ENCODE results near the gene PLEKHG4. TPM values are rescaled to one million over a fixed set of nuclear protein-coding genes. Genes with fewer than 3 reads are reported as not detected.
A peak's percentile ranks its signal among the peaks of the same experiment; 100 is the strongest.

PLEKHG4 gene
- total RNA-seq, 1 donor from 2014 or later, result 20.9 TPM

DNA sequence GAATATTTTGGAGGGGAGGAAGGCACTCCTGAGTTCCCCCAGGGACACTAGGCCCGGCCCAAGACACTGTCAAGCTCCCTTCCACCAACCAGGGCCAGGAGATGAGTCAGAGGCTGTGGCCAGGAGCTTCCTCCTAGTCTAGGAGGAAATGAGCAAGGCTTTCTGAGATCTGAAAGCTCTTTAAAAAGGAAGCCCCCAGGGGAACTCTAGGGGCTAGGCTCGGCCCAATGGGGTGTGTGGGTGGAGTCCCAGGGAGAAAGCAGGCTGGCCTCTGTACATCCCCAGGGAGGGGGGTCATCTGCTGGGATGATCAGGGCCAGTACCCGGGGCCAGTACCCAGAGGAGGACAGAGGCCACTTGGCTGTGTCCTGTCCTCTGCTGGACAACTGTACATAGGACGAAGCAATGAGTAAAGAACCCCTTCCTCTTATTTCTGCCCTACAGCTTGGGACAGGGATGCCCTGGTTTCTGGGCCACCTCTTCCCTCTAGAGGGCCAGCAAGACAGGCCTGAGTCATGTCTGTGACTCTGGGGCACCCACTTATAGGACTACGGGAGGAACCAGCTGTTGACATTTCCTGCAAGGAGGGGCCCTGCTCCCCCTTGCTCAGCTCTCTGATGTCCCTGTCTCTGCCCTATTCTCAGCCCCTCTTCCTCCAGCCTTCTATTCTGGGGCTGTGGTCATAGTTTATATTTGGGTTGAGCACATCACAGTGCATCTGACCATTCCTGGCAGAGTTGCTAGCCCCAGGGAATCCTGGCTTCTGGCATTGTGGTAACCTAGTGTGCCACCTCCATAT lies 34.7 kb upstream of the PLEKHG4 start:
- DNase-seq (ENCODE audit: low spot score), result peak; percentile 68

DNA sequence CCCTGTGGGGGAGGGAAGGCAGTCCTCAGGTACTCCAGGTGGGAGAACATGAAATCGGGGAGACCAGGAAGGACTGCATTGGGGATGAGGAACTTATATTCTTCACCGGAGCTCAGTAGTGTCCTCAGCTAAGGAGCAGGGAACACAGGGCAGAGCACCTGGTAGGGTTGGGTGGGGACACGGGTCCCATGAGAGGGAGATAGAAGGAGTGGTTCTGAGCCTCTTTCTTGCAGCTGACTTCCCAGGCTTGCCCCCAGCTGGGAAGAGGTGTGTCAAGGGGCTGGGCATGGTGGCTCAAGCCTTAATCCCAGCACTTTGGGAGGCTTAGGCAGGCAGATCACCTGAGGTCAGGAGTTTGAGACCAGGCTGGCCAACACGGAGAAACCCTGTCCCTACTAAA lies 34.1 kb upstream of the PLEKHG4 start:
- DNase-seq (ENCODE audit: low spot score), result no peak

DNA sequence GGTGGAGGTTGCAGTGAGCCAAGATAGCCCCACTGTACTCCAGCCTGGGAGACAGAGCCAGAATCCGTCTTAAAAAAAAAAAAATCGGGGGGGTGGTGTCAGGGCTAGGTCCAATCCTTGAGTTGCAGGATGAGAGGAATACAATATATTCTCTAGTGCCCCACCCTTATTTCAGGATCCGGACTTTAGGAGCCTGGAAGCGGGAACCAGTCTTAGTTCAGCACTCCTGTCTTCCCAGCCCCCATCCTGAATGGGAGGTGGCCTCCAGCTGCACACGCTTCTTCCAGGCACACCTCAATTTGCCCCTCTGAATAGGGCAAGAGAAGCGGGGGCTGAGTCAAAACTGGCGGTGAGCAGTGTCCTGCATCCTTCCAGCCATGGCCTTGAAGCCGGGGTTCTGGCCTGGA lies 33.7 kb upstream of the PLEKHG4 start:
- DNase-seq (ENCODE audit: low spot score), result no peak

DNA sequence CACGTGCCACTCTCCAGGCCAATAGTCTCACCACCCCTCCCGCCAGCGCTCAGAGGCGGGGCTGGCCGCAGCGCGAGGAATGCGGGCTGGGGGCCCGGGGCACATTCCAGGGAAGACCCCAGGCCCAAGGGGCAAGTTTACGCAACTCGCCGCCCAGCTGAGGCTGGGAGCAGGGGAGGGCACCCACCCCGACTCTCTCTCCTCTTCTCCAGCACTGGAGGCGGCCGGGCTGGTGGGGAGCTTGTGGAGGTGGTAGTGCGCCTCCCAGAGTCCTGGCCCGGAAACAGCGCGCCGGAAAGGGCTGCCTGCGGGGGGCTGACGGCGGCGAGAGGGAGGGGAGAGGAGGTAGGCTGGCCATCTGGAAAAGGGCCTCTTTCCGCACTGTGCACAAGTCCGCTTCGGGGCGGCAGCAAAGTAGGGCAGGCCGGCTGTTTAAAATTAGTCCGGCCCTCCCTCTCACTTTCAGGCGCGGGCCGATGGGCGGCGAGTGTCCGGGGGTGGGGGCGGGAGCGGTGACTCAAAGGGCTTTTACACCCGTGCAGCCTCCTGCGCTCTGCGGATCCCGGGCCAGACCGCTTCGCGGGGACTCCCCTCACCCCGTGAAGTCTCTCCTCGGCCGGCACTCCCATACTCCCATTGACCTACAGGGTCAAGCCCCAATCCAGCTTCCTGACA lies 33.1 kb upstream of the PLEKHG4 start:
- peak; percentile 82 for DNase-seq (ENCODE audit: low spot score)

DNA sequence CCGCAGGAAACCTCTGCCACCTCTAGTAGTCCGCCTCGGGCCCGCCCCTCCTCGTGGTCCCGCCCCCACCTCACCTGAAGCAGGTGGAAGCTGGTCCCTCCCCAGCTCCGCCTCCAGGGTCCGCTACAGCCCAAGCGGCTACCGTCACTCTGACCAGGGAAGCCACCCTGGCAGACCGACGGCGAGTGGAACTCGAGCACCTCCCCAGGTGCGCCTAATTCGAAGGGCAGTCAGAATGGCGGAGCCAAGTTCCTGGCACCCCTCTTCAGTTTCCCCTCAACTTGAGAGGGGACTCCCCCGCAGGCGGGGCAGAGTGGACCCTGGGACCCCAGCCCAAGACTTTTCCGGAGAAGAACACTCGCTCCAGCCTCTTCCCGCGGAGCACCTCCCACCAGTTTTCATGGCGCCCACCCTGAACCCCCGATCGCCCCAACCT lies 32.6 kb upstream of the PLEKHG4 start:
- DNase-seq (ENCODE audit: low spot score), result no peak

DNA sequence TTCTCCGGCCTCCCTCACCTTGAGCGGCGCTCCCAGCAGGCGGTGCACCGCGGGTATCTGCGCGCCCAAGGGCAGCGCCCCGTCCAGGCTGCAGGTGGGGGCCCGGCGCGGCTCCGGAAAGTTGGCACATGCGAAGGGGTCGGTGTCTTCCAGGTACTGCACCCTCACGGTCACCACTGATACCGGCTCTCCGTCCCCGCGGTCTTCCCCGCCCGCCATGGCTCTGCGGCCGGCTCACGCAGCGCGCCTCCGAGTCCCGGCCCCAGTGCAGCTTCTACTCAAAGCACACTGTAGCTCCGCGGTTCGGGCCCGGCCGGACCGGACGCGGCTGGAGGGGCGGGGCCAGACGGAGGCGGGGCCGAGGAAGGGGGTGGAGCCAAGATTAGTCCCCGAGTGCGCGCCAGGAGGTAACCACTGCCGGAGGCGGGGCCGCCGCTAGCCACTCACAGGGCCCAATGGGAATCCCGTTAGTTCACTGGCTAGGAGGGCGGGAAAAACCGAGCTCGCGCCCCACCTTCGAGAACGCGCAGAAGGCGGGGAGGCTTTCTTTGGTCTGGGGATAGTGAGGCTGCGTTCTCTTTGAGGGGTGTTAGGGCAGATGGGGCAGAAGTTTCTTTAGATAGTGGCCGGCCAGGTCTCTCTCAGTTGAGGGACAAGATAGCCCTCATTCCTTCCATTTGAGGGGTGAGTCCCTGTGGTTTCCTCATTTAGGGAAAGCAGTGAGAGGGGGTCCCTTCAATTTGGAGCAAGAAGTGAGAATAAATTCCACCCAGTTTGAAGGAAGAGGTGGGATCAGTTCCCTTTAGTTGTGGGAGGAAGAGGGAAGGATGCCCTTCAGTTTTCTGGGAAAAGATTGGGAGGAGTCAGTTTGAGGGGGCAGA lies 31.9 kb upstream of the PLEKHG4 start, which contains the start of gene FHOD1:
FHOD1 (minus strand) TSS at position 290 of the 881 bp plus-strand sequence; CDS start at position 219, 71 bp downstream.
- peak; percentile 96 for DNase-seq (ENCODE audit: low spot score)

DNA sequence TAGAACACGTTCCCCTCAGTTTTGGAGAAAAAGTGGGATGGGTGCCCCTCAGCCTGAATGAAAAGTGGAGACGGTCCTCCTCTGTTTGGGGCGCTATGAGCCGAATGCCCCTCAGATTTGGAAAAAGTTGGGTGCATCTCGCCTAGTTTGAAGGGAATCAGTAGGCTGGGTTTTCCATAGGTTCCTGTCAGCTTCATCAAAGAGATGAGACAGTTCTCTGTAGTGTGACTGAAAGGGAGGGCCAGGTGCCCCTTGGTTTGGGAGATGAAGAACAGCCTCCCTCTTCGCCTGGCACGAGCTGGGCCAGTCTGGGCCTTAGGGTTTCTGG lies 31.3 kb upstream of the PLEKHG4 start:
- no peak for DNase-seq (ENCODE audit: low spot score)

DNA sequence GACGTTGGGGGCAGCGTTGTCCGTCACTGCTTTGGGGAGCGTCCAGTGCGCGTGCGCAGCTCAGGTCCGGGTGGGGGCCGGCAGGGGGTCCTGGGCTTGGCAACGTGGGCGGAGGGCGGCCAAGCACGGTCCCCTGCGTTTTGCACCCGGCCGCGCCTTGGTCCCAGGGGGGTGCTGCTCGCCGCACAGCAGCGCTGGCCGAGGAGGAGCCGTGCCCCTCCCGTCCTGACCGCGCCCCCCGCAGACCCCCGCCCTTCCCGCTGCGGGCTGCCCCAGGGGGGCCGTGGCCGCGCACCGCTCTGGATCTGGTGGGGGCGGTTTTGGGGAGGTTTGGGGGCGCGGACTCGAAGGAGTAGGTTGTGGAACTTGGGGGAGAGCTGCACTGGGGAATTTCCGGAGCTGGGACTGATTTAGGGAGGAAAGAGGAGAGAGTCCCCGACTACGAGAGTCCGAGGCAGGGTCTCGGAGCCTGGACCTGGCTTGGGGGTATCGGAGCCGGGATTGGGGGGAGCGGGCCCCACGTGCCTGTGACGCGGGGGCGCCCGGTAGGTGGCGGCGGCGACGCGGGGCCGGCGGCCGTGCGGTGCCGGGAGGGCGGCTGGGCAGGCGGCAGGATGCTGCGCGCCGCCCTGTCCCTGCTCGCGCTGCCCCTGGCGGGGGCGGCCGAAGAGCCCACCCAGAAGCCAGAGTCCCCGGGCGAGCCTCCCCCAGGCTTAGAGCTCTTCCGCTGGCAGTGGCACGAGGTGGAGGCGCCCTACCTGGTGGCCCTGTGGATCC lies 30.7 kb upstream of the PLEKHG4 start, which contains the start of gene SLC9A5:
SLC9A5 (plus strand) TSS at position 579 of the 777 bp plus-strand sequence; CDS start at position 615, 36 bp downstream.
- no peak for DNase-seq (ENCODE audit: low spot score)

DNA sequence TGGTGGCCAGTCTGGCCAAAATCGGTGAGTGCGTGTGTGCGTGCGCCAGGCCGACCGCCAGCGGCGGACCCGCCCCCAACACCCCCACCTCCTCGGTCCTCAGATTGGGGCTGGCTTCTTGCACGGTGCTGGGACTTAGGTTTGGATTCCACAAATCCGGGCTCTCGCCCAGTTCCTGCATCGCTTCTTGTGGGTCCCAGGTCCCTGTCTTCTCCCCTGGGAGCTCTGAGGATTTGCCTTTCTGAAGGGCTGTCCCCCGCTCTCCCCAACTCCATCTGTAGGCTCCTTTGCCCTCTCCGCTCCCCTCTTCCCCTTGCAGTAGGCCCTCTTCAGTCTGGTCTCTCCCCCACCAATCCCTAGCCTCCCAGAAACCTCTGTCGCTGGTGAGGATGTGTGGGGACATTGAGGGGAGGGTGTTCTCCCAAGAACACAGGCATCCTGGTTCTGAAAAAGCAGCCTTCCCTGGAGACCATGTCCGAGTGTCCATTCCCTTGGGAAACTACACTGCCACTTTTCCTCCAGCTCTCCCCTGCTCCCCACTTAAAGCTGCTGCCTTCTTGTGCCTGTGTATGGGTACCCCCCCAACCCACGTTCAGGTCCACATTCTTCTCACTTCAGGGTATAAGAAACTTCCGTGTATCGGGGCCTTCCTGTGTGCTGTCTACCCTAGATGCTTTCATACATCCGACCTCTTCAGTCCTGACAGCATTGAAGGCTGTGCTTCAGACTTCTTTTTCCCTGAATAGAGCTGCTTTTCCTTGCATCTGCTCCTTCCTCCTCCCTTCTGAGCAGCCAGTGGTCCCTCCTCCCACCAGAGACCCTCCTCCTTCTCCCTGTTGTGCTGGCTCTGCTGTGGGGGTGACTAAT lies 29.9 kb upstream of the PLEKHG4 start:
- no peak for DNase-seq (ENCODE audit: low spot score)

DNA sequence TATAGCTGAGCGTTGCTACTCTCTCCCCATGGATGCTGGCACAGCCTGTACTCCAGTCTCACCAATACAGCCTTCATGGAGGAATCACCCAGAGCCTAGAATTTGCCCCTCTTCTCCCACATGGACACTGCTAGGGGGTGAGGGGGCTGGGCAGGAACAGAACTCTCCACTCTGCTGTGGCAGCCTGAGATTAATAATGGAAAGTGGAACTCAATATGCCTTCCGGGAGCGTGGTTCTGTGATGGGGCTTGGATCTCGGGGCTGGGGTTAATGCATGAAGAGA lies 29.3 kb upstream of the PLEKHG4 start:
- DNase-seq (ENCODE audit: low spot score), result no peak

DNA sequence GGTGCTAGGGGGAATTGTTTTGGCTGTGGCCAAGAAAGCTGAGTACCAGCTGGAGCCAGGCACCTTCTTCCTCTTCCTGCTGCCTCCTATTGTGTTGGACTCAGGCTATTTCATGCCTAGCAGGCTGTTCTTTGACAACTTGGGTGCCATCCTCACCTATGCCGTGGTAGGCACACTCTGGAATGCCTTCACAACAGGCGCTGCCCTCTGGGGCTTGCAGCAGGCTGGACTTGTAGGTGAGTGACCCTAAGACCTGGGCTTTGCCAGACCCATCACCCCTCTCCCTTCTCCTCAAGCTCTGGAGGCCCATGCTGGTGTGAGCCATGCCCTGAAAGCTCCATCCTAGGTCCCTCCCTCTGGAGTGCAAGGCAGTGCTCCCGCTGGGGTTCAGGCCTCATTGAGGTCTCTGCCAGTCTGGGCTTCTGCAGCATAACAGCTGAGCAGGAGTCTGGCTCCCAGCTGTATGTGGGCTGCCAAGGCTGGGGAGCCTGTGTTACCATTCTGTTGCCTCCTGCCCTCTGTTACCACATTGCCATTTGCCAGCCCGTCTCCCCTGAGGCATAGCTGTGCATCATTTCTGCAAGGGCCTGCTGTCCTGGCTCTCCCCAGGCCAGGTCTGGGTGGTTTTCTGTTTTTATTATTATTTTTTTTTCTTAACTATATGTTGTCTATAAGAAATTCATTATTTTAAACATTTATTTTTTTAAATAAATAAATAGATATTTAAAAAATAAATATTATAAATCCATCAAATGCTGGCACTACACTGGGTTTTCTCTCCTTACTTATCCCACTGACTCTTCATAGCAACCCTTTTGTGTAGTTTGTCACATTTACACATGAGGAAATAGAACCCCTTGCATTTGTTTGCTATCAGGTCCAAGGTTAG lies 26.5 kb upstream of the PLEKHG4 start:
- DNase-seq (ENCODE audit: low spot score), result no peak

DNA sequence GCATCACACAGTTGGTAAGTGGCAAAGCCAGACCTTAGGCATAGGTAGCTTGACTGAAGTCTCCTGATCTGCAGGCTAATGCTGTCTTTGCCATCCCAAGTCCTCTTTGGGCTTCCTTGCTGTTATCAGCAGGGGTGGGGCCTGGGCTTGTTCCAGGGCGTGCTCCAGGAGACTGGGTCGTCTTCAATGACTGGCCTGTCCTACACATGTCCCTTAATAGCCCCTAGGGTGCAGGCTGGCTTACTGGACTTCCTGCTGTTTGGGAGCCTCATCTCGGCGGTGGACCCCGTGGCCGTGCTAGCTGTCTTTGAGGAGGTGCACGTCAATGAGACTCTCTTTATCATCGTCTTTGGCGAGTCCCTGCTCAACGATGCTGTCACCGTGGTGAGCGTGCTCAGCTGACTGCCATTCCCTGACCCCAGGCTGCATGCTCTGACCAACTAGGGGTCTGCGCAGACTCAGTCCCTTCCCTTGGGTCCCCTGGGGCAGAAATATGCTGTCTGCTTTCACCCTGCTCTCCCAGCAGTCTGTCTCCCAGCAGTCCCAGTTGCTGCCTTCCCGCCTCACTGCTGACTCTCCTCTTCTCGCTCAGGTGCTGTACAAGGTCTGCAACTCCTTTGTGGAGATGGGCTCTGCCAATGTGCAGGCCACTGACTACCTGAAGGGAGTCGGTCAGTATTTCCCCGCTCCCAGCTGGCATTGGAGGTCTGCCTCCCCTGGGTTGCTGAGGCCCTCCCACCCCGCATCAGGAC lies 24.4 kb upstream of the PLEKHG4 start:
- no peak for DNase-seq (ENCODE audit: low spot score)

DNA sequence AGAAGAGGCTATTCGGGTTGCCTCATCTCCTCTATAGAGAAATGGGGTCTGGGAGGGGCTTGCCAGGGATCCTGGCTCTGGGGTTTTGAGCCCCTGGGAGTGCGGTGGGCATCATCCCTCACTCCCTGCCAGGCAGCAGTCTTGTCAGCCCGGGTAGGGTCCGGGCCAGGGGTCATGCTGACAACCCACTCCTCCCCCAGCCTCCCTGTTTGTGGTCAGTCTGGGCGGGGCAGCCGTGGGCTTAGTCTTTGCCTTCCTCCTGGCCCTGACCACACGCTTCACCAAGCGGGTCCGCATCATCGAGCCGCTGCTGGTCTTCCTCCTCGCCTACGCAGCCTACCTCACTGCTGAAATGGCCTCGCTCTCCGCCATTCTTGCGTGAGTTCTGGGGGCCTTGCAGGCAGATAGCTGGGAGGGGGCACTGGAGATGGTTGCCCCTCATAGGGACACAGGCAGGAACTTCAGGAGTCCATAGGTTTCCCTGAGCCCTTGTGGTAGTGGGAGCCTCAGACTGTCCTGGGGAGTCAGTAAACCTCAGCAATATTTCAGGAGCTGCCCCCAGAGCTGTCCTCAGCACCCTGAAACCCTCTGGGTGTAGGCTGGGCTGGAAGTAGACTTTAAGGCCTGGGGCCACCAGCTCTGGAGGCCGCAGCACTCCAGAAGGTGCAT lies 23.6 kb upstream of the PLEKHG4 start:
- no peak for DNase-seq (ENCODE audit: low spot score)

DNA sequence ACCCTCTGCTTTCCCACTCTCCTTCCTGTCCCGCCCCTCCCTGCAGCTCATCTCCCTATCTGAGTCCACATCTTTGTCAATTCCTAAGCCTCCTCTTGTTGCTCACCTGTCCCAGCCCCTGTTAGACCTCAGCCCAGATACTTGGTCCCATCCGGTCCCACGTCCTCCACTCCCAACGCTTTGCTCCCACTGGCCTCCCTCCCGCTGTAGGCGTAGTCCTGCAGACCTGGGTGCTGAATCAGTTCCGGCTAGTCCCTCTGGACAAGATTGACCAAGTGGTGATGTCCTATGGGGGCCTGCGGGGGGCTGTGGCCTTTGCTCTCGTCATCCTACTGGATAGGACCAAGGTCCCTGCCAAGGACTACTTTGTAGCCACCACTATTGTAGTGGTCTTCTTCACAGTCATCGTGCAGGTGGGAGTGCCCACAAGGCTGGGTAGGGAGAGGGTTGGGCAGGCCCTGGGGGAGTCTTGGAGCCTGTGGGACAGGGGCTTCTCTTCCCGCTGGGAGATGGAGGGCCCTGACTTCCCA lies 22.6 kb upstream of the PLEKHG4 start:
- DNase-seq (ENCODE audit: low spot score), result no peak

DNA sequence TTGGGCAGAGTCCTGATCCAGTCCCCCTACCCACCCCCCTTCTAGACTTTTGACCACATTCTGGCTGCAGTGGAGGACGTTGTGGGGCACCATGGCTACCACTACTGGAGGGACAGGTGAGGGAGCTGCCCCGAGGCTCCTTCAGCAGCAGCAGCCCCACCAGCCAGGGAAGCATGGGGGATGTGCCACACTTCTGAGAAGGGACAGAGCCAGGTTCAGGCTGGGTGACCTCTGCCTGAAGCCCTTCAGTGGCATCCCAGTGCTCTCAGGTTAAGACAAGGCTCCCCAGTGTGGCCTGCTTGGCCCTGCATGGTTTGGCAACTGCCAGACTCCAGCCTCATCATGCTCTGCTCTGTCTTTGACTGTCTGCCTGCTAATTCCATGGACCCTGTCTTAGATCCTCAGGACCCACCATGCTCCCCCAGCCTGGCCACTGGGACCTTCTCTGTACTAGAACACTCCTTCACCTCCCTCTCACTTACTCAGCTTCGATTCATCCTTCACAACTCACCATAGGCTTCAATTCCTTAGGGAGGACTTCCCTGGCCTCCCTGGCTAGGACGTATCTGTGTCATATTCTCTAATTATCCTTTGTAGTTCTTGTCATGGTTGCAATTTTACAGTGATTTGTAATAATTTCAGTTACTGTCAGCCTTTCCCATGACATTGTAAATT lies 21.7 kb upstream of the PLEKHG4 start:
- DNase-seq (ENCODE audit: low spot score), result no peak

DNA sequence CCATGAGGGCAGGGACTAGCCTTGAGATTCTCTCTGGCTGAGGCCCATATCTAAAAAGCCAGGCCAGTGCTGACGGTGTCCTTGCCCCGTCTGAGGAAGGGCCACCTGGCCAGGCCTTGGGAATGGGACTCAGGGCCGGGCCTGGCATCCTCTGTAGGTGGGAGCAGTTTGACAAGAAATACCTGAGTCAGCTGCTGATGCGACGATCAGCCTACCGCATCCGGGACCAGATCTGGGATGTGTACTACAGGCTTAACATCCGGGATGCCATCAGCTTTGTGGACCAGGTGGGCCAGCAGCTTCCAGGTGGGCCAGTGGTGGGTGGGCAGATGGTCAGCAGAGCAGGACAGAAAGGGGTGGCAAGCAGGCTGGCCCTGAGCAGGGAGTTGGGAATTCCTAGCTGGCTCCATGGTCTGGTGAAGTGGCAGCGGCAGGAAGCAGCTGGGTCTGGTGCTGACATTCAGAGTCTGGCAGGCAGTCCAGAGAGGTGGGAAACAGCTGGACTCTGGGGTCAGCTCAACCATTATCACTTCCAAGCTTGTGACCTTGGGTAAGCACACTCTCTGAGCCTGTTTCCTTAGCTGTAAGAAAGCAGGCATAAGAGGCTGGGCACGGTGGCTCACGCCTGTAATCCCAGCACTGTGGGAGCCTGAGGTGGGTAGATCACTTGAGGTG lies 21.0 kb upstream of the PLEKHG4 start:
- no peak for DNase-seq (ENCODE audit: low spot score)

DNA sequence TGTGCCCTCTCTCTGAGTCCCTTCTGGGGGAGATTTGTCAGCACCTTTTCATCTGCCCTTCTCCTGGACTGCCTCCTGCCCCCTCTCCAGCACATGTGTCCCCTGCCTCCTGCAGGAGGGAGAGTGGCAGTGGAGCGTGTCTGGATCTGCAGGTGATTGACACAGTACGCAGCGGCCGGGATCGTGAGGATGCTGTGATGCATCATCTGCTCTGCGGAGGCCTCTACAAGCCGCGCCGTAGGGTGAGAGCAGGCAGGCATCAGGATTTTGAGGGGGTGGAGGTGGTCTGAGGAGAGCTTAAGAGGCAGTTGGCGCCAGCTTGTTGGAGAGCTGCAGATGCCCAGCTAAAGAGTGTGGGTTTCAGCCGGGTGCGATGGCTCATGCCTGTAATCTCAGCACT lies 19.6 kb upstream of the PLEKHG4 start:
- no peak for DNase-seq (ENCODE audit: low spot score)

Data from umbilical cord (tissue), 2 donors.